ENCODE measurements around the gene BCL11A. TPM values are rescaled to one million over a fixed set of nuclear protein-coding genes. Genes with fewer than 3 reads are reported as not detected.

Gene BCL11A
- total and polyA plus RNA-seq, 2 donors from 2014 or later, result 1.4 to 8.7 TPM

DNA sequence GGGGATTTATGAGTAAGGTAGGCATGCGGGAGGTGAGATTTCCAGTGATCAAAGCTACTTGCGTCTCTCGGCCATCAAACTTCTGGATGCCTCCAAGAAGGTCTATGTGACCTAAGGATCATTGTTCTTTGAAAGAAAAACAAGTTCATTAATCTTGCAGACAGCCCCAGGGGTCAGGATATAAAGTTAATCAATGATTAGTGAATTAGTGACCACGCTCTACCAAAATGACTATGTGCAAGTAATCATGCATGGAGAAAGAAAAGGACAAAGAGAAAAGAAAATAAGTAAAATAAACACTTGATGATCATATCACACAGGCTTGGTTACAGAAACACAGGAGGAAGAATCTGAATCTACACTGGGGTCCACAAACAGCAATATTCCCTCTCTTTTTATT lies 42.5 kb upstream of the BCL11A start:
- Histone ChIP-seq H3K9me3 (ENCODE audit: control insufficient read depth in 2 of 3, insufficient read depth in 1 of 3, low read length in 3 of 3) (peaks cover 0 to 12% (median 3%) of the 10 kb centered on the region in 3 donors), H3K27ac (ENCODE audit: low read depth in 2 of 2, low read length in 2 of 2) (no peak overlapping the region), H3K36me3 (ENCODE audit: control insufficient read depth in 2 of 3, insufficient read depth in 3 of 3, low read length in 3 of 3) (no peaks in the 10 kb centered on the region), H3K4me3 (ENCODE audit: low read length in 3 of 3) (no peak overlapping the region), H3K9ac (ENCODE audit: low read length in 3 of 3) (no peak overlapping the region), H3K4me1 (ENCODE audit: control insufficient read depth in 2 of 3, insufficient read depth in 2 of 3, low read depth in 1 of 3, low read length in 3 of 3) (no peaks in the 10 kb centered on the region), H3K27me3 (ENCODE audit: control insufficient read depth, insufficient read depth, low read length) (no peaks in the 10 kb centered on the region)
- DNase-seq (no peak), FAIRE-seq (no peak)
- intact Hi-C loops (cut with DNase I), result no loop called here
- TF ChIP-seq CTCF (IDR thresholded peaks at IDR 0.05; ENCODE audit: borderline replicate concordance, extremely low read depth, insufficient read depth), result no peak

DNA sequence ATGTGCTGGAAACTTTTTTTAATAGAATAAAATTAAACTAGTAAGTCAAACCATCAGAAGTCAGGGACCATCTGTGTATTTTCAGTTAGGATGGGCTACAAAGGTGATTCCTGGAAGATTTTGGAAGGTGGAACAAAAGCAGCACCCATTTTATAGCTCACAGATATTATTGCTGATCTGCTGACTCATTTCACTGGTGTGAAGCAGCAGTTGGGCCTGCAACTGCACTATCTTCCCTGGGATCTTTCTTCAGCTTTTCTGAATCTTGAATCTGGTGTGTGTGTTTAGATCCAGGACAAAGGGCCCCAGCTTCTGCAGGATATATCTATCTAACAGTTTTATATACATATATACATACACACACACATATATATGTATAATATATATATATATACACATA lies 35.6 kb upstream of the BCL11A start:
- Histone ChIP-seq H3K27me3 (ENCODE audit: control insufficient read depth, insufficient read depth, low read length) (no peaks in the 10 kb centered on the region), H3K27ac (ENCODE audit: low read depth in 2 of 2, low read length in 2 of 2) (no peak overlapping the region), H3K9ac (ENCODE audit: low read length in 3 of 3) (no peak overlapping the region), H3K4me3 (ENCODE audit: low read length in 3 of 3) (no peak overlapping the region), H3K9me3 (ENCODE audit: control insufficient read depth in 2 of 3, insufficient read depth in 1 of 3, low read length in 3 of 3) (peaks cover 0 to 12% (median 3%) of the 10 kb centered on the region in 3 donors), H3K4me1 (ENCODE audit: control insufficient read depth in 2 of 3, insufficient read depth in 2 of 3, low read depth in 1 of 3, low read length in 3 of 3) (no peaks in the 10 kb centered on the region), H3K36me3 (ENCODE audit: control insufficient read depth in 2 of 3, insufficient read depth in 3 of 3, low read length in 3 of 3) (no peaks in the 10 kb centered on the region)
- no peak for DNase-seq
- TF ChIP-seq CTCF (IDR thresholded peaks at IDR 0.05; ENCODE audit: borderline replicate concordance, extremely low read depth, insufficient read depth), result no peak
- no peak for FAIRE-seq
- intact Hi-C loops (cut with DNase I), result no loop called here

GRCh38 chr2:60586081-60586480 lies 32.6 kb upstream of the BCL11A start:
- H3K4me3 ChIP-seq (ENCODE audit: low read length in 3 of 3), result no peak overlapping the region
- H3K27me3 ChIP-seq (ENCODE audit: control insufficient read depth, insufficient read depth, low read length), result no peaks in the 10 kb centered on the region
- intact Hi-C loops (cut with DNase I), result no loop called here
- DNase-seq (no peak), FAIRE-seq (no peak)
- no peaks in the 10 kb centered on the region for H3K9me3 ChIP-seq (ENCODE audit: control insufficient read depth in 2 of 3, insufficient read depth in 1 of 3, low read length in 3 of 3)
- no peak overlapping the region for H3K27ac ChIP-seq (ENCODE audit: low read depth in 2 of 2, low read length in 2 of 2)
- peaks cover 0 to 2% (median 0%) of the 10 kb centered on the region in 3 donors for H3K4me1 ChIP-seq (ENCODE audit: control insufficient read depth in 2 of 3, insufficient read depth in 2 of 3, low read depth in 1 of 3, low read length in 3 of 3)
- no peak overlapping the region for H3K9ac ChIP-seq (ENCODE audit: low read length in 3 of 3)
- H3K36me3 ChIP-seq (ENCODE audit: control insufficient read depth in 2 of 3, insufficient read depth in 3 of 3, low read length in 3 of 3), result no peaks in the 10 kb centered on the region
- TF ChIP-seq CTCF (IDR thresholded peaks at IDR 0.05; ENCODE audit: borderline replicate concordance, extremely low read depth, insufficient read depth), result no peak

DNA sequence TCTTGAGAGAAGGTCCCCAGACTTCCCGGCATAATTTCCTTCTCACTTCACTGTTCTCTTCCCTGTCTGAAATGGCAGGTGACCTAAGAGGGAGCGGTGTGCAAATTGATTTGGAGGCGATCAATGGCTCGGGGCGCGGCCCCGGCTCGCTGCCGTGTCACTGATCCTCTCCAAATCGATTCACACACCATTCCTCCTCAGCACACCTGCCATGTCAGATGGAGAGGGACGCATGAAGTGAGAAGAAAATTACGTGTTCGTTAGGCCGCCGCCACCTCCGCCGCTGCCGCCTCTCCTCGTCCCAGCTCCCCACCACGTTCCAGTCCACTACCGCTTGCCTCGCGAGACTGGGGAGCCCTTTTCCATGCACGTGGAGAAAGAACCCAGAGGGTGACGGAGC lies 31.8 kb upstream of the BCL11A start:
- TF ChIP-seq CTCF (IDR thresholded peaks at IDR 0.05; ENCODE audit: borderline replicate concordance, extremely low read depth, insufficient read depth), result no peak
- DNase-seq (no peak), FAIRE-seq (no peak)
- H3K27me3 ChIP-seq (ENCODE audit: control insufficient read depth, insufficient read depth, low read length), result no peaks in the 10 kb centered on the region
- no peaks in the 10 kb centered on the region for H3K9me3 ChIP-seq (ENCODE audit: control insufficient read depth in 2 of 3, insufficient read depth in 1 of 3, low read length in 3 of 3)
- no peak overlapping the region for H3K4me3 ChIP-seq (ENCODE audit: low read length in 3 of 3)
- no peak overlapping the region for H3K9ac ChIP-seq (ENCODE audit: low read length in 3 of 3)
- intact Hi-C loops (cut with DNase I), result no loop called here
- H3K4me1 ChIP-seq (ENCODE audit: control insufficient read depth in 2 of 3, insufficient read depth in 2 of 3, low read depth in 1 of 3, low read length in 3 of 3), result peaks cover 0 to 2% (median 0%) of the 10 kb centered on the region in 3 donors
- H3K27ac ChIP-seq (ENCODE audit: low read depth in 2 of 2, low read length in 2 of 2), result no peak overlapping the region
- no peaks in the 10 kb centered on the region for H3K36me3 ChIP-seq (ENCODE audit: control insufficient read depth in 2 of 3, insufficient read depth in 3 of 3, low read length in 3 of 3)

All from kidney (tissue), 14 donors.